Upper lobe of left lung (tissue), 6 donors: Measurements from ENCODE around the gene CCM2. TPM values are rescaled to one million over a fixed set of nuclear protein-coding genes. Genes with fewer than 3 reads are reported as not detected.

Experiments used
- ATAC-seq, 2 donors: fragments of 200-7000 bp; cut with Tn5 transposase; one replicate each; pipeline ENCODE4 v1.9.1; 2022; ENCODE audit warnings: mild to moderate bottlenecking in 2 of 2, moderate library complexity in 2 of 2; ENCODE audit not compliant: low FRiP score in 2 of 2
- DNase-seq, 2 donors: peaks; one replicate each; pipeline ENCODE4 v3.0.0-alpha.2; 2019 to 2020
- H3K27ac ChIP-seq, 4 donors: fragments of 200-600 bp; sonication (generic); one replicate each; pipeline ENCODE4 v1.5.1; 2016 to 2019
- H3K27me3 ChIP-seq, 4 donors: fragments of 200-600 bp; sonication (generic); one replicate each; pipeline ENCODE4 v1.5.1; 2017 to 2019
- H3K36me3 ChIP-seq, 4 donors: fragments of 200-600 bp; sonication (generic); one replicate each; pipeline ENCODE4 v1.5.1; 2016 to 2019
- H3K4me1 ChIP-seq, 4 donors: fragments of 200-600 bp; sonication (generic); one replicate each; pipeline ENCODE4 v1.5.1; 2018 to 2019
- H3K4me3 ChIP-seq, 4 donors: fragments of 200-600 bp; sonication (generic); one replicate each; pipeline ENCODE4 v1.5.1; 2017 to 2019; ENCODE audit warnings: mild to moderate bottlenecking in 2 of 4, moderate library complexity in 1 of 4
- H3K9me3 ChIP-seq, 4 donors: fragments of 200-600 bp; sonication (generic); one replicate each; pipeline ENCODE4 v1.5.1; 2018 to 2019
- CTCF ChIP-seq, 6 experiments: fragments of 450-650 bp in 4 of 6; fragments of 200-600 bp in 2 of 6; sonication (generic) in 2 of 6; IDR thresholded peaks; one replicate each; pipeline ENCODE4 v1.5.1; 2016 to 2019; ENCODE audit warnings: antibody characterized with exemption in 6 of 6
- EP300 ChIP-seq, 4 donors: sonication (generic); formaldehyde crosslinking; IDR thresholded peaks; one replicate each; pipeline ENCODE4 v1.5.1; 2017; ENCODE audit warnings: antibody characterized with exemption in 4 of 4, control low read depth in 2 of 4
- POLR2A ChIP-seq, 4 donors: fragments of 450-650 bp; IDR thresholded peaks; one replicate each; pipeline ENCODE4 v1.5.1; 2016 to 2017; ENCODE audit warnings: antibody characterized with exemption in 4 of 4, mild to moderate bottlenecking in 2 of 4
- POLR2AphosphoS5 ChIP-seq, 2 donors: sonication (generic); formaldehyde crosslinking; IDR thresholded peaks; one replicate each; pipeline ENCODE4 v1.5.1; 2017; ENCODE audit warnings: antibody characterized with exemption in 2 of 2
- WGBS, 2 donors: methylation state at CpG; one replicate each; pipeline ENCODE4 v1.1.5; 2017 to 2018; 5-methylcytosine and 5-hydroxymethylcytosine counted together
- total RNA-seq, 6 donors: library from RNA; depleted of rRNA in 4 of 6; stranded (reverse); fragments of >200 nt in 4 of 6; gene quantifications; one replicate each; pipeline versions ENCODE4 v1.1.0 to v1.2.1, GENCODE V29; 2016 to 2021
- donor health status: DM: no; HTN: no; CAD: no; lungs with moderate emphysema.
- donor health status: DM: no; HTN: yes; CAD: no; lungs with severe emphysema.

Gene CCM2
- total RNA-seq, 6 donors from 2014 or later = 30.9 to 63.9 (median 46.8) TPM

- TF ChIP-seq POLR2AphosphoS5 (IDR thresholded peaks at IDR 0.05) (no peak), POLR2A (IDR thresholded peaks at IDR 0.05) (no peak), EP300 (IDR thresholded peaks at IDR 0.05) (no peak), CTCF (IDR thresholded peaks at IDR 0.05) (no peak)
- H3K9me3 ChIP-seq = no peaks in the 10 kb centered on the region
- H3K27me3 ChIP-seq = no peaks in the 10 kb centered on the region
- peak overlapping the region in 3 of 4 donors; percentile 59 to 63 (median 59) for H3K4me3 ChIP-seq
- H3K27ac ChIP-seq = peak overlapping the region; percentile 90 to 97 (median 96)
- H3K4me1 ChIP-seq = peaks cover 21 to 47% (median 43%) of the 10 kb centered on the region in 4 donors
- peaks cover 8 to 42% (median 32%) of the 10 kb centered on the region in 4 donors for H3K36me3 ChIP-seq
- no peak for ATAC-seq
- DNase-seq = no peak
- WGBS, 2 donors = 61 to 65% methylated on average over 6 of the region's 6 CpGs
These were observed 14.8 kb upstream of the CCM2 start for GRCh38 chr7:44985033-44985695.

GRCh38 chr7:44985900-44986217 is 14.1 kb upstream of the CCM2 start:
- TF ChIP-seq POLR2A (IDR thresholded peaks at IDR 0.05) = no peak
- Histone ChIP-seq H3K4me1 (peaks cover 19 to 42% (median 36%) of the 10 kb centered on the region in 4 donors), H3K27me3 (no peaks in the 10 kb centered on the region), H3K4me3 (peak overlapping the region; percentile 9 to 63 (median 59)), H3K9me3 (no peaks in the 10 kb centered on the region), H3K27ac (peak overlapping the region; percentile 90 to 97 (median 96)), H3K36me3 (peaks cover 8 to 42% (median 32%) of the 10 kb centered on the region in 4 donors)
- no peak for DNase-seq
- 12 to 25% methylated on average over 8 of the region's 8 CpGs for WGBS, 2 donors
- no peak for ATAC-seq

- Histone ChIP-seq H3K4me3 (peak overlapping the region; percentile 9 to 63 (median 59)), H3K36me3 (peaks cover 8 to 41% (median 32%) of the 10 kb centered on the region in 4 donors), H3K4me1 (peaks cover 13 to 37% (median 31%) of the 10 kb centered on the region in 4 donors), H3K9me3 (no peaks in the 10 kb centered on the region), H3K27ac (peak overlapping the region; percentile 90 to 97 (median 96)), H3K27me3 (no peaks in the 10 kb centered on the region)
- DNase-seq (peak; percentile 93 to 100), ATAC-seq (peak; percentile 99)
- TF ChIP-seq POLR2AphosphoS5 (IDR thresholded peaks at IDR 0.05) (peak; percentile 97 to 98), EP300 (IDR thresholded peaks at IDR 0.05) (no peak), CTCF (IDR thresholded peaks at IDR 0.05) (peak in 3 of 6 experiments; percentile 17 to 20 (median 19)), POLR2A (IDR thresholded peaks at IDR 0.05) (peak; percentile 78 to 97 (median 94))
- WGBS, 2 donors = 1% methylated on average over 18 to 51 of the region's 68 CpGs
These were observed 13.6 kb upstream of the CCM2 start for GRCh38 chr7:44986218-44987053.

- Histone ChIP-seq H3K27ac (peak overlapping the region; percentile 90 to 97 (median 96)), H3K9me3 (no peaks in the 10 kb centered on the region), H3K27me3 (no peaks in the 10 kb centered on the region), H3K36me3 (peaks cover 8 to 31% (median 24%) of the 10 kb centered on the region in 4 donors), H3K4me1 (peaks cover 12 to 35% (median 30%) of the 10 kb centered on the region in 4 donors), H3K4me3 (peak overlapping the region in 3 of 4 donors; percentile 59 to 63 (median 59))
- no peak for DNase-seq
- no peak for ATAC-seq
- no peak for TF ChIP-seq CTCF (IDR thresholded peaks at IDR 0.05)
- TF ChIP-seq EP300 (IDR thresholded peaks at IDR 0.05) = no peak
- TF ChIP-seq POLR2AphosphoS5 (IDR thresholded peaks at IDR 0.05) = no peak
- no peak for TF ChIP-seq POLR2A (IDR thresholded peaks at IDR 0.05)
- 91 to 92% methylated on average over 7 of the region's 7 CpGs for WGBS, 2 donors
These were observed 12.5 kb upstream of the CCM2 start for GRCh38 chr7:44987457-44987856.

- ATAC-seq = no peak
- H3K27ac ChIP-seq = no peak overlapping the region
- peaks cover 6 to 25% (median 19%) of the 10 kb centered on the region in 4 donors for H3K36me3 ChIP-seq
- no peaks in the 10 kb centered on the region for H3K9me3 ChIP-seq
- DNase-seq = no peak
- peaks cover 12 to 35% (median 30%) of the 10 kb centered on the region in 4 donors for H3K4me1 ChIP-seq
- no peak overlapping the region for H3K4me3 ChIP-seq
- WGBS, 2 donors = 82 to 86% methylated on average over 10 of the region's 10 CpGs
- TF ChIP-seq POLR2AphosphoS5 (IDR thresholded peaks at IDR 0.05) (no peak), CTCF (IDR thresholded peaks at IDR 0.05) (no peak), EP300 (IDR thresholded peaks at IDR 0.05) (no peak), POLR2A (IDR thresholded peaks at IDR 0.05) (no peak)
- no peaks in the 10 kb centered on the region for H3K27me3 ChIP-seq
These were observed 12.0 kb upstream of the CCM2 start for GRCh38 chr7:44987996-44988395.
